A549 (cell line): ENCODE results near the gene GNB5.
"Not testable (repeated sequence)": the region's sequence is repeated elsewhere in the genome, so short reads cannot be mapped to it uniquely, and the experiment has no call there.

ENCODE experiments used
- BHLHE40 ChIP-seq: IDR thresholded peaks from 2 replicates; pipeline ENCODE4 v1.6.1; 2012; ENCODE audit warnings: low read depth, low read length, inconsistent platforms
- CBX2 ChIP-seq: fragments of 200-600 bp; sonication (generic); IDR thresholded peaks from 2 replicates; pipeline ENCODE4 v1.6.1; 2016; ENCODE audit warnings: low read depth, mild to moderate bottlenecking, borderline replicate concordance
- EHMT2 ChIP-seq: fragments of 200-600 bp; sonication (generic); IDR thresholded peaks from 2 replicates; pipeline ENCODE4 v1.6.1; 2016; ENCODE audit warnings: antibody characterized with exemption, low read depth, mild to moderate bottlenecking, moderate library complexity
- JUN ChIP-seq, 2 experiments: fragments of >200 bp; sonication (Bioruptor Twin); formaldehyde crosslinking; IDR thresholded peaks; 2 replicates in 1 of 2; 3 replicates in 1 of 2; pipeline ENCODE4 v1.6.1; 2016 to 2017
- KDM5A ChIP-seq: fragments of 200-600 bp; sonication (generic); IDR thresholded peaks from 2 replicates; pipeline ENCODE4 v1.6.1; 2016; ENCODE audit warnings: antibody characterized with exemption, mild to moderate bottlenecking
- MAZ ChIP-seq: fragments of 150-350 bp; IDR thresholded peaks from 2 replicates; pipeline ENCODE4 v1.6.1; 2014; ENCODE audit warnings: antibody characterized with exemption, low read depth, low read length, borderline replicate concordance
- POLR2A ChIP-seq: IDR thresholded peaks from 2 replicates; pipeline ENCODE4 v1.6.1; 2012; ENCODE audit warnings: mild to moderate bottlenecking, low read length
- RAD21 ChIP-seq, 2 experiments: fragments of >200 bp in 1 of 2; sonication (Bioruptor Twin) in 1 of 2; formaldehyde crosslinking in 1 of 2; IDR thresholded peaks in 1 of 2; conservative IDR thresholded peaks in 1 of 2; 2 replicates in 1 of 2; 3 replicates in 1 of 2; pipeline ENCODE4 v1.6.1; 2012 to 2018; ENCODE audit warnings: inconsistent platforms in 1 of 2
- RNF2 ChIP-seq: fragments of 200-600 bp; sonication (generic); IDR thresholded peaks from 2 replicates; pipeline ENCODE4 v1.6.1; 2016; ENCODE audit warnings: low read depth, mild to moderate bottlenecking, antibody characterized with exemption, moderate library complexity, borderline replicate concordance
- SMC3 ChIP-seq: fragments of >200 bp; sonication (Bioruptor Twin); formaldehyde crosslinking; IDR thresholded peaks from 3 replicates; pipeline ENCODE4 v1.6.1; 2018; ENCODE audit warnings: inconsistent platforms
- TF ChIP-seq, protein P1 (sequence below): fragments of >200 bp; sonication (Bioruptor Twin); formaldehyde crosslinking; IDR thresholded peaks from 3 replicates; pipeline ENCODE4 v1.5.1; 2016
- TF ChIP-seq, protein P2 (sequence below): IDR thresholded peaks from 2 replicates; pipeline ENCODE4 v1.6.1; 2012

DNA sequence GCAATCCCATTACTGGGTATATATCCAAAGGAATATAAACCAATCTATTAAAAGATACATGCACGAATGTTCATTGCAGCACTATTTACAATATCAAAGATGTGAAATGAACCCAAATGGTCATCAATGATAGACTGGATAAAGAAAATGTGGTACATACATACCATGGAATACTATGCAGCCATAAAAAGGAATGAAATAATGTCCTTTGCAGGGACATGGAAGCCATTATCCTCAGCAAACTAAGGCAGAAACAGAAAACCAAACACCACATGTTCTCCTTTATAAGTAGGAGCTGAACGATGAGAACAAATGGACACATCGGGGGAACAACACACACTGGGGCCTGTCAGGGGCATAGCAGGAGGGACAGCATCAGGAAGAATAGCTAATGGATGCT is 21.0 kb downstream of the GNB5 start:
- TF ChIP-seq, protein P1, sequence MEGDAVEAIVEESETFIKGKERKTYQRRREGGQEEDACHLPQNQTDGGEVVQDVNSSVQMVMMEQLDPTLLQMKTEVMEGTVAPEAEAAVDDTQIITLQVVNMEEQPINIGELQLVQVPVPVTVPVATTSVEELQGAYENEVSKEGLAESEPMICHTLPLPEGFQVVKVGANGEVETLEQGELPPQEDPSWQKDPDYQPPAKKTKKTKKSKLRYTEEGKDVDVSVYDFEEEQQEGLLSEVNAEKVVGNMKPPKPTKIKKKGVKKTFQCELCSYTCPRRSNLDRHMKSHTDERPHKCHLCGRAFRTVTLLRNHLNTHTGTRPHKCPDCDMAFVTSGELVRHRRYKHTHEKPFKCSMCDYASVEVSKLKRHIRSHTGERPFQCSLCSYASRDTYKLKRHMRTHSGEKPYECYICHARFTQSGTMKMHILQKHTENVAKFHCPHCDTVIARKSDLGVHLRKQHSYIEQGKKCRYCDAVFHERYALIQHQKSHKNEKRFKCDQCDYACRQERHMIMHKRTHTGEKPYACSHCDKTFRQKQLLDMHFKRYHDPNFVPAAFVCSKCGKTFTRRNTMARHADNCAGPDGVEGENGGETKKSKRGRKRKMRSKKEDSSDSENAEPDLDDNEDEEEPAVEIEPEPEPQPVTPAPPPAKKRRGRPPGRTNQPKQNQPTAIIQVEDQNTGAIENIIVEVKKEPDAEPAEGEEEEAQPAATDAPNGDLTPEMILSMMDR, result not testable (repeated sequence)
- not testable (repeated sequence) for TF ChIP-seq POLR2A; CBX2; BHLHE40; EHMT2; RNF2; SMC3; RAD21 (conservative IDR thresholded peaks at IDR 0.05 in 1 of 2, IDR thresholded peaks at IDR 0.05 in 1 of 2); JUN (IDR thresholded peaks at IDR 0.05); MAZ; KDM5A
- TF ChIP-seq, protein P2, sequence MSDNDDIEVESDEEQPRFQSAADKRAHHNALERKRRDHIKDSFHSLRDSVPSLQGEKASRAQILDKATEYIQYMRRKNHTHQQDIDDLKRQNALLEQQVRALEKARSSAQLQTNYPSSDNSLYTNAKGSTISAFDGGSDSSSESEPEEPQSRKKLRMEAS, result not testable (repeated sequence)
